ENCODE measurements around the gene EBNA1BP2. TPM values are rescaled to one million over a fixed set of nuclear protein-coding genes. Genes with fewer than 3 reads are reported as not detected.

EBNA1BP2 gene
- total and polyA plus RNA-seq, 2 donors from 2014 or later: 52.5 to 98.8 TPM

- DNase-seq: no peak
- intact Hi-C loops (cut with DNase I): no loop called here
Observed at GRCh38 chr1:43184995-43185394, 12.9 kb upstream of the EBNA1BP2 start.

DNA sequence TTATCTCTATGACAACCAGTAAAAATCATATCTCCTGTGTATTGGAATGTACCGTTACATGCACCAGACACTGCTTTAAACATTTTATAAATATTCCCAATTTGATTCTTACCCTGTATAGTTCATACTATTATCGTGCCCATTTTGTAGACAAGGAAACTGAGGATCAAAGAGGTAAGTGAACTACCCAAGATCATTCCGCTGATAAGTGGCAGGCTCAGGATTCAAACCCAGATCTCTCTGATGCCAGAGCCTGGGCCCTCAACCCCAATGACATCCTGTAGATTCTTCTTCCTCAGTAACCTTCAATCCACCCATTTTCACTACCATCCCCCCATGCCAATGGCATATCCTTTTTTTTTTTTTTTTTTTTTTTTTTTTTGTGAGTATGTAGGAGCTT is 12.3 kb upstream of the EBNA1BP2 start:
- Histone ChIP-seq H3K4me1 (ENCODE audit: control insufficient read depth in 2 of 3, insufficient read depth in 2 of 3, low read depth in 1 of 3, low read length in 3 of 3) (no peaks in the 10 kb centered on the region), H3K36me3 (ENCODE audit: control insufficient read depth in 2 of 3, insufficient read depth in 3 of 3, low read length in 3 of 3) (no peaks in the 10 kb centered on the region), H3K27ac (ENCODE audit: low read depth in 2 of 2, low read length in 2 of 2) (no peak overlapping the region), H3K9me3 (ENCODE audit: control insufficient read depth in 2 of 3, insufficient read depth in 1 of 3, low read length in 3 of 3) (no peaks in the 10 kb centered on the region), H3K9ac (ENCODE audit: low read length in 3 of 3) (no peak overlapping the region), H3K4me3 (ENCODE audit: low read length in 3 of 3) (no peak overlapping the region), H3K27me3 (ENCODE audit: control insufficient read depth, insufficient read depth, low read length) (no peaks in the 10 kb centered on the region)
- intact Hi-C loops (cut with DNase I): no loop called here
- DNase-seq (no peak), FAIRE-seq (no peak)
- TF ChIP-seq, protein P1, sequence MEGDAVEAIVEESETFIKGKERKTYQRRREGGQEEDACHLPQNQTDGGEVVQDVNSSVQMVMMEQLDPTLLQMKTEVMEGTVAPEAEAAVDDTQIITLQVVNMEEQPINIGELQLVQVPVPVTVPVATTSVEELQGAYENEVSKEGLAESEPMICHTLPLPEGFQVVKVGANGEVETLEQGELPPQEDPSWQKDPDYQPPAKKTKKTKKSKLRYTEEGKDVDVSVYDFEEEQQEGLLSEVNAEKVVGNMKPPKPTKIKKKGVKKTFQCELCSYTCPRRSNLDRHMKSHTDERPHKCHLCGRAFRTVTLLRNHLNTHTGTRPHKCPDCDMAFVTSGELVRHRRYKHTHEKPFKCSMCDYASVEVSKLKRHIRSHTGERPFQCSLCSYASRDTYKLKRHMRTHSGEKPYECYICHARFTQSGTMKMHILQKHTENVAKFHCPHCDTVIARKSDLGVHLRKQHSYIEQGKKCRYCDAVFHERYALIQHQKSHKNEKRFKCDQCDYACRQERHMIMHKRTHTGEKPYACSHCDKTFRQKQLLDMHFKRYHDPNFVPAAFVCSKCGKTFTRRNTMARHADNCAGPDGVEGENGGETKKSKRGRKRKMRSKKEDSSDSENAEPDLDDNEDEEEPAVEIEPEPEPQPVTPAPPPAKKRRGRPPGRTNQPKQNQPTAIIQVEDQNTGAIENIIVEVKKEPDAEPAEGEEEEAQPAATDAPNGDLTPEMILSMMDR (IDR thresholded peaks at IDR 0.05; ENCODE audit: borderline replicate concordance, extremely low read depth, insufficient read depth): no peak

More at GRCh38 chr1:43184995-43185394, 12.9 kb upstream of the EBNA1BP2 start:
- Histone ChIP-seq H3K4me3 (ENCODE audit: low read length in 3 of 3) (no peak overlapping the region), H3K9me3 (ENCODE audit: control insufficient read depth in 2 of 3, insufficient read depth in 1 of 3, low read length in 3 of 3) (no peaks in the 10 kb centered on the region), H3K27ac (ENCODE audit: low read depth in 2 of 2, low read length in 2 of 2) (no peak overlapping the region), H3K27me3 (ENCODE audit: control insufficient read depth, insufficient read depth, low read length) (no peaks in the 10 kb centered on the region), H3K9ac (ENCODE audit: low read length in 3 of 3) (no peak overlapping the region), H3K4me1 (ENCODE audit: control insufficient read depth in 2 of 3, insufficient read depth in 2 of 3, low read depth in 1 of 3, low read length in 3 of 3) (no peaks in the 10 kb centered on the region), H3K36me3 (ENCODE audit: control insufficient read depth in 2 of 3, insufficient read depth in 3 of 3, low read length in 3 of 3) (no peaks in the 10 kb centered on the region)
- TF ChIP-seq, protein P1 (IDR thresholded peaks at IDR 0.05; ENCODE audit: borderline replicate concordance, extremely low read depth, insufficient read depth): no peak
- no peak for FAIRE-seq

DNA sequence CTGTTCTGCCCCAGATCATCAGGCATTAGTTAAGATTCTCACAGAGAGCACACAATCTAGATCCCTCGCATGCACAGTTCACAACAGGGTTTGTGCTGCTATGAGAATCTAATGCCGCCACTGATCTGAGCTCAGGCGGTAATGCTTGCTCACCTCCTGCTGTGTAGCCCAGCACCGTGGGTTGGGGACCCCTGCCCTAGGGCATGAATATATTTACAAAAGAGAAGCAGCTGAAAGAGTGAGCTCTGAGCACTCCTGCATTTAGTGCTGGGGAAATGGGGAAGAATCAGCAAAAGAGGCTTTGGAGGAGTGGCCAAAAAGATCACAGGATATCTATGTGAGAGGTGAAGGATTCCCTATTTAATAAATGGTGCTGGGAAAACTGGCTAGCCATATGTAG is 5.6 kb upstream of the EBNA1BP2 start:
- Histone ChIP-seq H3K9ac (ENCODE audit: low read length in 3 of 3) (no peak overlapping the region), H3K4me1 (ENCODE audit: control insufficient read depth in 2 of 3, insufficient read depth in 2 of 3, low read depth in 1 of 3, low read length in 3 of 3) (peaks cover 0 to 1% (median 0%) of the 10 kb centered on the region in 3 donors), H3K4me3 (ENCODE audit: low read length in 3 of 3) (no peak overlapping the region), H3K36me3 (ENCODE audit: control insufficient read depth in 2 of 3, insufficient read depth in 3 of 3, low read length in 3 of 3) (no peaks in the 10 kb centered on the region), H3K9me3 (ENCODE audit: control insufficient read depth in 2 of 3, insufficient read depth in 1 of 3, low read length in 3 of 3) (no peaks in the 10 kb centered on the region), H3K27me3 (ENCODE audit: control insufficient read depth, insufficient read depth, low read length) (no peaks in the 10 kb centered on the region), H3K27ac (ENCODE audit: low read depth in 2 of 2, low read length in 2 of 2) (no peak overlapping the region)
- intact Hi-C loops (cut with DNase I): no loop called here
- TF ChIP-seq, protein P1 (IDR thresholded peaks at IDR 0.05; ENCODE audit: borderline replicate concordance, extremely low read depth, insufficient read depth): no peak
- no peak for DNase-seq
- no peak for FAIRE-seq

DNA sequence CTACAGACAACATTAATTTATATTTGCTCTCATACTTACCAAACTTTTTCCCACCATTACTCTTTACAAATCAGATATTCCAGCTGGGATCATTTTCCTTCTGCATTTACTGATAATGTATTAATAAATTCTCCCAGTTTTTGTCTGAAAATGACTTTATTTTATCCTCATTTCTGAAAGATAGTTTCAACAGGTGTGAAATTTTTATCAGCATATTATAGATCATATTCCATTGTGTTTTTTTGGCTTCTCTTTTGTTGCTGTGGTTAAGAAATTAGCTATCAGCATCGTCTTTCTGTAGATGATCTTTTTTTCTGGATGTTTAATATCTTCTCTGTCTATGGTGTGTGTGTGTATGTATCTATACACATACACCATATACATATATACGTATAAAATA is 2.8 kb upstream of the EBNA1BP2 start:
- Histone ChIP-seq H3K27me3 (ENCODE audit: control insufficient read depth, insufficient read depth, low read length) (no peaks in the 10 kb centered on the region), H3K4me3 (ENCODE audit: low read length in 3 of 3) (no peak overlapping the region), H3K4me1 (ENCODE audit: control insufficient read depth in 2 of 3, insufficient read depth in 2 of 3, low read depth in 1 of 3, low read length in 3 of 3) (peaks cover 0 to 11% (median 10%) of the 10 kb centered on the region in 3 donors), H3K9me3 (ENCODE audit: control insufficient read depth in 2 of 3, insufficient read depth in 1 of 3, low read length in 3 of 3) (no peaks in the 10 kb centered on the region), H3K9ac (ENCODE audit: low read length in 3 of 3) (no peak overlapping the region), H3K36me3 (ENCODE audit: control insufficient read depth in 2 of 3, insufficient read depth in 3 of 3, low read length in 3 of 3) (peaks cover 0 to 2% (median 0%) of the 10 kb centered on the region in 3 donors), H3K27ac (ENCODE audit: low read depth in 2 of 2, low read length in 2 of 2) (no peak overlapping the region)
- intact Hi-C loops (cut with DNase I): no loop called here
- TF ChIP-seq, protein P1 (IDR thresholded peaks at IDR 0.05; ENCODE audit: borderline replicate concordance, extremely low read depth, insufficient read depth): no peak
- DNase-seq (no peak), FAIRE-seq (no peak)

Data from kidney (tissue), 14 donors.